ENCODE results near the gene ARFGEF2. TPM values are rescaled to one million over a fixed set of nuclear protein-coding genes. Genes with fewer than 3 reads are reported as not detected.

Gene ARFGEF2
- total and polyA plus RNA-seq, 2 of the 8 experiments (the other 6 are each of a cell fraction or from before 2014, with no cell fraction given), result 8.1 to 21.8 TPM

GRCh38 chr20:48880331-48880730 is 41.2 kb upstream of the ARFGEF2 start:
- no peak overlapping the region for H3K18ac ChIP-seq (ENCODE audit: extremely low read depth, low read length)
- TF ChIP-seq CTCF (IDR thresholded peaks at IDR 0.05; ENCODE audit: control extremely low read depth in 1 of 3, insufficient read depth in 1 of 3, low read depth in 1 of 3, low read length in 3 of 3) (no peak), TAF1 (IDR thresholded peaks at IDR 0.05; ENCODE audit: low read depth, low read length) (no peak), KDM1A (IDR thresholded peaks at IDR 0.05; ENCODE audit: borderline replicate concordance, low read length) (peak; percentile 70; the same call in 1 of the 2 replicates), HDAC6 (IDR thresholded peaks at IDR 0.05; ENCODE audit: low read depth, low read length) (no peak), SUZ12 (IDR thresholded peaks at IDR 0.05; ENCODE audit: low read length) (no peak)
- no peak overlapping the region for H3K9ac ChIP-seq (replicated peaks in 1 of 4; ENCODE audit: extremely low read depth in 1 of 4, low read depth in 3 of 4, low read length in 3 of 4)
- no peak overlapping the region for H2BK15ac ChIP-seq (ENCODE audit: low read length)
- H3K9me3 ChIP-seq (ENCODE audit: insufficient read depth in 2 of 2, low read depth in 1 of 2, low read length in 1 of 2), result no peaks in the 10 kb centered on the region
- H3K36me3 ChIP-seq (ENCODE audit: control insufficient read depth in 2 of 4, insufficient read depth in 4 of 4, low read length in 3 of 4), result no peaks in the 10 kb centered on the region
- no peaks in the 10 kb centered on the region for H4K20me1 ChIP-seq (replicated peaks in 1 of 2; ENCODE audit: control insufficient read depth in 1 of 2, insufficient read depth in 2 of 2, low read length in 2 of 2)
- no peak overlapping the region for H3K23ac ChIP-seq (ENCODE audit: insufficient read length)
- H3K4me3 ChIP-seq (ENCODE audit: extremely low read depth in 1 of 4, insufficient read depth in 2 of 4, low read depth in 3 of 4, low read length in 4 of 4), result no peak overlapping the region
- H3K4me1 ChIP-seq (replicated peaks in 1 of 4; ENCODE audit: control insufficient read depth in 3 of 4, insufficient read depth in 4 of 4, low read length in 3 of 4), result peaks cover 0 to 4% (median 0%) of the 10 kb centered on the region in 4 experiments; a peak in 1 of 7 replicates
- H2AK5ac ChIP-seq (ENCODE audit: low read depth, low read length), result no peak overlapping the region
- no peak overlapping the region for H3K14ac ChIP-seq (ENCODE audit: insufficient read length)
- FAIRE-seq (no peak), DNase-seq (ENCODE audit: low read depth in 1 of 2, low spot score in 2 of 2) (no peak)
- no peak overlapping the region for H3K27ac ChIP-seq (ENCODE audit: low read depth, low read length)
- no peak overlapping the region for H2BK5ac ChIP-seq (ENCODE audit: low read depth, low read length)
- H3K4ac ChIP-seq (replicated peaks; ENCODE audit: insufficient read length, low read depth, low read length), result no peak overlapping the region
- no peak overlapping the region for H3K4me2 ChIP-seq (ENCODE audit: insufficient read depth in 1 of 2, low read depth in 2 of 2, low read length in 2 of 2)
- 86% methylated on average over 3 of the region's 3 CpGs; no CpG with 5 or more reads in 1 of the 2 experiments for WGBS, 2 experiments (ENCODE audit: extremely low coverage in 1 of 2, insufficient coverage in 1 of 2, insufficient read length in 1 of 2, insufficient replicate concordance in 2 of 2, low coverage in 1 of 2, low lambda C conversion rate in 2 of 2, missing lambda C conversion rate in 1 of 2)
- no peak overlapping the region for H2BK120ac ChIP-seq (replicated peaks; ENCODE audit: low read depth, low read length)
- no peak overlapping the region for H2AFZ ChIP-seq (ENCODE audit: low read length)
- H4K91ac ChIP-seq (replicated peaks; ENCODE audit: insufficient read length, low read length), result no peak overlapping the region
- H3K56ac ChIP-seq (replicated peaks; ENCODE audit: insufficient read length, low read depth, low read length), result no peak overlapping the region
- CTCF ChIA-PET (ENCODE audit: partially characterized antibody), result interaction anchor here (0.9 to 1.9 kb wide), 5 partner anchors 12 to 260 kb away, joined by 3 to 4 read pairs (median 3); no protein-coding TSS in a partner anchor
- no peaks in the 10 kb centered on the region for H3K79me2 ChIP-seq (ENCODE audit: control insufficient read depth in 1 of 2, insufficient read depth in 2 of 2, low read length in 2 of 2)
- H2BK12ac ChIP-seq (ENCODE audit: low read depth, low read length), result no peak overlapping the region
- H3K79me1 ChIP-seq (ENCODE audit: low read depth, low read length), result no peaks in the 10 kb centered on the region
- POLR2A ChIA-PET (ENCODE audit: partially characterized antibody), result interaction anchor here (0.6 kb wide), 1 partner anchor 228 kb away, joined by 3 read pairs; no protein-coding TSS in a partner anchor
- no peaks in the 10 kb centered on the region for H3K23me2 ChIP-seq (ENCODE audit: low read depth, low read length)
- H4K5ac ChIP-seq (ENCODE audit: insufficient read length, low read depth, low read length), result no peak overlapping the region
- no peak overlapping the region for H2BK20ac ChIP-seq (ENCODE audit: low read length)
- H3K27me3 ChIP-seq (replicated peaks in 1 of 4; ENCODE audit: control insufficient read depth in 3 of 4, extremely low read depth in 1 of 4, insufficient read depth in 3 of 4, low read length in 3 of 4), result no peaks in the 10 kb centered on the region
- H4K8ac ChIP-seq (ENCODE audit: extremely low read depth, insufficient read depth, low read length), result no peak overlapping the region

Data from H1 (cell line).